Vagina (tissue), 2 donors: ENCODE results near the gene PLEKHB1. TPM values are rescaled to one million over a fixed set of nuclear protein-coding genes. Genes with fewer than 3 reads are reported as not detected.

Experiments
- DNase-seq, 2 donors: peaks; one replicate each; pipeline ENCODE4 v3.0.0-alpha.2; 2017; ENCODE audit errors: extremely low spot score in 2 of 2
- H3K27ac ChIP-seq: fragments of 200-600 bp; sonication (generic); one replicate; pipeline ENCODE4 v1.5.1; 2019
- H3K27me3 ChIP-seq: fragments of 200-600 bp; sonication (generic); one replicate; pipeline ENCODE4 v1.5.1; 2019
- H3K36me3 ChIP-seq, 2 donors: fragments of 200-600 bp; sonication (generic); one replicate each; pipeline ENCODE4 v1.5.1; 2017 to 2019
- H3K4me1 ChIP-seq: fragments of 200-600 bp; sonication (generic); one replicate; pipeline ENCODE4 v1.5.1; 2019
- H3K4me3 ChIP-seq, 2 donors: fragments of 200-600 bp; sonication (generic); 1 replicate in 1 of 2; 2 replicates in 1 of 2; pipeline ENCODE4 v1.5.1; 2016 to 2019
- H3K9me3 ChIP-seq: fragments of 200-600 bp; sonication (generic); one replicate; pipeline ENCODE4 v1.5.1; 2019
- CTCF ChIP-seq, 3 experiments: fragments of 450-650 bp in 2 of 3; fragments of 200-600 bp in 1 of 3; sonication (generic) in 1 of 3; IDR thresholded peaks; one replicate each; pipeline ENCODE4 v1.5.1; 2017 to 2019; ENCODE audit warnings: antibody characterized with exemption in 3 of 3, mild to moderate bottlenecking in 2 of 3, moderate library complexity in 2 of 3
- POLR2A ChIP-seq, 2 donors: fragments of 450-650 bp; IDR thresholded peaks; one replicate each; pipeline ENCODE4 v1.6.1; 2017; ENCODE audit warnings: antibody characterized with exemption in 2 of 2, mild to moderate bottlenecking in 2 of 2, moderate library complexity in 2 of 2
- POLR2AphosphoS5 ChIP-seq, 2 donors: sonication (generic); formaldehyde crosslinking; IDR thresholded peaks; one replicate each; pipeline ENCODE4 v1.9.0; 2017; ENCODE audit warnings: antibody characterized with exemption in 2 of 2, mild to moderate bottlenecking in 2 of 2, low read depth in 1 of 2; ENCODE audit not compliant: insufficient read depth in 1 of 2
- intact Hi-C: fragments of 100-400 bp; cut with DNase I; formaldehyde crosslinking; loops from one replicate; pipeline ENCODE4 v1.15.1; 2023
- total RNA-seq: library from RNA; depleted of rRNA; stranded (reverse); fragments of >200 nt; gene quantifications from one replicate; pipeline ENCODE4 v1.2.3, GENCODE V29; 2016

Gene PLEKHB1
- total RNA-seq, 1 donor from 2014 or later = 7.9 TPM

GRCh38 chr11:73629907-73630306, 16.5 kb upstream of the PLEKHB1 start:
- no peaks in the 10 kb centered on the region for H3K9me3 ChIP-seq
- no peak for DNase-seq
- no peak overlapping the region for H3K27ac ChIP-seq
- H3K4me1 ChIP-seq = no peaks in the 10 kb centered on the region
- TF ChIP-seq POLR2A (IDR thresholded peaks at IDR 0.05) (no peak), POLR2AphosphoS5 (IDR thresholded peaks at IDR 0.05; ENCODE audit: insufficient read depth in 1 of 2, low read depth in 1 of 2) (no peak), CTCF (IDR thresholded peaks at IDR 0.05) (no peak)
- H3K27me3 ChIP-seq = no peaks in the 10 kb centered on the region
- H3K36me3 ChIP-seq = no peaks in the 10 kb centered on the region
- intact Hi-C loops = no loop called here
- H3K4me3 ChIP-seq = no peak overlapping the region

GRCh38 chr11:73632996-73633395, 13.4 kb upstream of the PLEKHB1 start:
- no peaks in the 10 kb centered on the region for H3K27me3 ChIP-seq
- intact Hi-C loops = no loop called here
- no peak overlapping the region for H3K27ac ChIP-seq
- H3K4me3 ChIP-seq = no peak overlapping the region
- no peaks in the 10 kb centered on the region for H3K9me3 ChIP-seq
- H3K36me3 ChIP-seq = no peaks in the 10 kb centered on the region
- no peak for TF ChIP-seq CTCF (IDR thresholded peaks at IDR 0.05)
- no peak for TF ChIP-seq POLR2A (IDR thresholded peaks at IDR 0.05)
- TF ChIP-seq POLR2AphosphoS5 (IDR thresholded peaks at IDR 0.05; ENCODE audit: insufficient read depth in 1 of 2, low read depth in 1 of 2) = no peak
- DNase-seq = no peak
- H3K4me1 ChIP-seq = no peaks in the 10 kb centered on the region

- no peak for DNase-seq
- Histone ChIP-seq H3K27me3 (no peaks in the 10 kb centered on the region), H3K4me3 (no peak overlapping the region), H3K9me3 (no peaks in the 10 kb centered on the region), H3K36me3 (no peaks in the 10 kb centered on the region), H3K27ac (no peak overlapping the region), H3K4me1 (no peaks in the 10 kb centered on the region)
- intact Hi-C loops = no loop called here
- TF ChIP-seq POLR2AphosphoS5 (IDR thresholded peaks at IDR 0.05; ENCODE audit: insufficient read depth in 1 of 2, low read depth in 1 of 2) = no peak
- TF ChIP-seq CTCF (IDR thresholded peaks at IDR 0.05) = no peak
- TF ChIP-seq POLR2A (IDR thresholded peaks at IDR 0.05) = no peak
These were observed 12.4 kb upstream of the PLEKHB1 start for GRCh38 chr11:73633999-73634398.

GRCh38 chr11:73635721-73636120, 10.7 kb upstream of the PLEKHB1 start:
- intact Hi-C loops = no loop called here
- no peak for DNase-seq

GRCh38 chr11:73636249-73636648, 10.1 kb upstream of the PLEKHB1 start:
- intact Hi-C loops = no loop called here
- H3K27me3 ChIP-seq = no peaks in the 10 kb centered on the region
- no peaks in the 10 kb centered on the region for H3K4me1 ChIP-seq
- no peaks in the 10 kb centered on the region for H3K9me3 ChIP-seq
- H3K4me3 ChIP-seq = no peak overlapping the region
- DNase-seq = no peak
- H3K27ac ChIP-seq = no peak overlapping the region
- H3K36me3 ChIP-seq = no peaks in the 10 kb centered on the region
- no peak for TF ChIP-seq CTCF (IDR thresholded peaks at IDR 0.05)
- no peak for TF ChIP-seq POLR2A (IDR thresholded peaks at IDR 0.05)
- TF ChIP-seq POLR2AphosphoS5 (IDR thresholded peaks at IDR 0.05; ENCODE audit: insufficient read depth in 1 of 2, low read depth in 1 of 2) = no peak

More at GRCh38 chr11:73635721-73636120, 10.7 kb upstream of the PLEKHB1 start:
- Histone ChIP-seq H3K4me1 (no peaks in the 10 kb centered on the region), H3K27ac (no peak overlapping the region), H3K36me3 (no peaks in the 10 kb centered on the region), H3K4me3 (no peak overlapping the region), H3K9me3 (no peaks in the 10 kb centered on the region), H3K27me3 (no peaks in the 10 kb centered on the region)
- TF ChIP-seq CTCF (IDR thresholded peaks at IDR 0.05) (no peak), POLR2A (IDR thresholded peaks at IDR 0.05) (no peak), POLR2AphosphoS5 (IDR thresholded peaks at IDR 0.05; ENCODE audit: insufficient read depth in 1 of 2, low read depth in 1 of 2) (no peak)
